Measurements from ENCODE around the gene ZBTB20.
"Not testable (repeated sequence)": the region's sequence is repeated elsewhere in the genome, so short reads cannot be mapped to it uniquely, and the experiment has no call there.

ZBTB20 gene

DNA sequence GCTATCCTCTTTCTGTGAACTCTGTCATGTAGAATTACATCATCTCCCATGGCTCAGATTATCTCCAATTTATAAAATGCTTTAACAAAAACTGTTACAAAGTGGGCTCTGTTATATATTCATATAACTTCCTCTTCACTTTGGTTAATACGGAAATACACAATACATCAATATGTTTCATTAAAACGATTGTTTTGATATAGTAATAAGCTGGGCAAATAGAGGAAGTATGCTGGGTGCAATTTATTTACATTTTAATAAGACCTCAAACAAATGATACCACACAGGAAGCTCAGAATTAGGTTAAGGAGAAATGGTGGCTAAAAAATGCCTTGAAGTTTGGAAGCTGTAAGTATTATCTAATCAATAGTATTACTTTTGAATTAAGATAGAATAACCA lies 331.0 kb downstream of the ZBTB20 start:
- Histone ChIP-seq H3K18ac (ENCODE audit: low read depth in 1 of 2, low read length in 2 of 2) (no peak overlapping the region), H4K8ac (ENCODE audit: low read length) (no peak overlapping the region), H2BK120ac (ENCODE audit: low read depth, low read length) (no peak overlapping the region), H3K79me1 (replicated peaks; ENCODE audit: low read length, poor library complexity, severe bottlenecking) (no peaks in the 10 kb centered on the region), H2BK5ac (ENCODE audit: low read depth, low read length, poor library complexity, severe bottlenecking) (no peak overlapping the region), H4K91ac (ENCODE audit: low read length) (no peak overlapping the region), H3K27ac (ENCODE audit: low read length, poor library complexity, severe bottlenecking) (no peak overlapping the region), H3K36me3 (ENCODE audit: control insufficient read depth in 1 of 2, insufficient read depth in 2 of 2, low read depth in 1 of 2, low read length in 2 of 2) (peaks cover 0 to 2% of the 10 kb centered on the region in 2 experiments), H3K4me3 (ENCODE audit: insufficient read depth in 1 of 2, low read depth in 1 of 2, low read length in 2 of 2) (no peak overlapping the region), H2BK15ac (ENCODE audit: low read depth, poor library complexity, severe bottlenecking) (no peak overlapping the region), H3K14ac (ENCODE audit: low read length in 2 of 2) (no peak overlapping the region), H3K4me1 (ENCODE audit: control insufficient read depth, insufficient read depth, low read depth, low read length) (no peaks in the 10 kb centered on the region), H3K4ac (ENCODE audit: low read depth in 1 of 2, low read length in 2 of 2) (no peak overlapping the region), H3K4me2 (ENCODE audit: low read length, poor library complexity, severe bottlenecking) (no peak overlapping the region), H2BK12ac (ENCODE audit: low read length in 2 of 2) (no peak overlapping the region), H3K9me3 (ENCODE audit: control insufficient read depth, low read length) (no peaks in the 10 kb centered on the region), H2AFZ (ENCODE audit: low read depth, low read length) (no peak overlapping the region), H3K27me3 (ENCODE audit: control insufficient read depth in 1 of 2, insufficient read depth in 1 of 2, low read length in 2 of 2) (no peaks in the 10 kb centered on the region), H2AK5ac (ENCODE audit: low read length, severe bottlenecking) (no peak overlapping the region), H3K23ac (ENCODE audit: low read length in 2 of 2) (no peak overlapping the region), H3K9ac (ENCODE audit: low read length) (no peak overlapping the region)
- no peak for DNase-seq
- no CpG with 5 or more reads among the region's 2 CpGs for WGBS

DNA sequence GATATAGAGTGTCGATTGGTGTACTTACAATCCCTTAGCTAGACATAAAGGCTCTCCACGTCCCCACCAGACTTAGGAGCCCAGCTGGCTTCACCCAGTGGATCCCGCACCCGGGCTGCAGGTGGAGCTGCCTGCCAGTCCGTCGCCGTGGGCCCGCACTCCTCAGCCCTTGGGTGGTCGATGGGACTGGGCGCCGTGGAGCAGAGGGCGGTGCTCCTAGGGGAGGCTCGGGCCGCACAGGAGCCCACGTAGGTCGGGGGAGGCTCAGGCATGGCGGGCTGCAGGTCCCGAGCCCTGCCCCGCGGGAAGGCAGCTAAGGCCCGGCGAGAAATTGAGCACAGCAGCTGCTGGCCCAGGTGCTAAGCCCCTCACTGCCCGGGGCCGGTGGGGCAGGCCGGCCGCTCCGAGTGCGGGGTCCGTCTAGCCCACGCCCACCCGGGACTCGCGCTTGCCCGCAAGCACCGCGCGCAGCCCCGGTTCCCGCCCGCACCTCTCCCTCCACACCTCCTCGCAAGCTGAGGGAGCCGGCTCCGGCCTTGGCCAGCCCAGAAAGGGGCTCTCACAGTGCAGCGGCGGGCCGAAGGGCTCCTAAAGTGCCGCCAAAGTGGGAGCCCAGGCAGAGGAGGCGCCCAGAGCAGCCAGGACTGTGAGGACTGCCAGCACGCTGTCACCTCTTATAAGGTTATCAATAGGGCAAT lies 334.4 kb downstream of the ZBTB20 start:
- H3K4me3 ChIP-seq (ENCODE audit: insufficient read depth in 1 of 2, low read depth in 1 of 2, low read length in 2 of 2); H3K4ac ChIP-seq (ENCODE audit: low read depth in 1 of 2, low read length in 2 of 2); H2BK120ac ChIP-seq (ENCODE audit: low read depth, low read length); H3K27me3 ChIP-seq (ENCODE audit: control insufficient read depth in 1 of 2, insufficient read depth in 1 of 2, low read length in 2 of 2); H3K36me3 ChIP-seq (ENCODE audit: control insufficient read depth in 1 of 2, insufficient read depth in 2 of 2, low read depth in 1 of 2, low read length in 2 of 2); H2BK12ac ChIP-seq (ENCODE audit: low read length in 2 of 2); H3K14ac ChIP-seq (ENCODE audit: low read length in 2 of 2); H2AFZ ChIP-seq (ENCODE audit: low read depth, low read length); H2BK15ac ChIP-seq (ENCODE audit: low read depth, poor library complexity, severe bottlenecking); H3K79me1 ChIP-seq (replicated peaks; ENCODE audit: low read length, poor library complexity, severe bottlenecking); H3K9me3 ChIP-seq (ENCODE audit: control insufficient read depth, low read length); H2BK5ac ChIP-seq (ENCODE audit: low read depth, low read length, poor library complexity, severe bottlenecking); H4K91ac ChIP-seq (ENCODE audit: low read length); H2AK5ac ChIP-seq (ENCODE audit: low read length, severe bottlenecking); H3K23ac ChIP-seq (ENCODE audit: low read length in 2 of 2); DNase-seq; H3K4me1 ChIP-seq (ENCODE audit: control insufficient read depth, insufficient read depth, low read depth, low read length); H3K27ac ChIP-seq (ENCODE audit: low read length, poor library complexity, severe bottlenecking); H3K4me2 ChIP-seq (ENCODE audit: low read length, poor library complexity, severe bottlenecking); H4K8ac ChIP-seq (ENCODE audit: low read length); H3K18ac ChIP-seq (ENCODE audit: low read depth in 1 of 2, low read length in 2 of 2); H3K9ac ChIP-seq (ENCODE audit: low read length): not testable (repeated sequence)
- WGBS = 99% methylated on average over 38 of the region's 49 CpGs

DNA sequence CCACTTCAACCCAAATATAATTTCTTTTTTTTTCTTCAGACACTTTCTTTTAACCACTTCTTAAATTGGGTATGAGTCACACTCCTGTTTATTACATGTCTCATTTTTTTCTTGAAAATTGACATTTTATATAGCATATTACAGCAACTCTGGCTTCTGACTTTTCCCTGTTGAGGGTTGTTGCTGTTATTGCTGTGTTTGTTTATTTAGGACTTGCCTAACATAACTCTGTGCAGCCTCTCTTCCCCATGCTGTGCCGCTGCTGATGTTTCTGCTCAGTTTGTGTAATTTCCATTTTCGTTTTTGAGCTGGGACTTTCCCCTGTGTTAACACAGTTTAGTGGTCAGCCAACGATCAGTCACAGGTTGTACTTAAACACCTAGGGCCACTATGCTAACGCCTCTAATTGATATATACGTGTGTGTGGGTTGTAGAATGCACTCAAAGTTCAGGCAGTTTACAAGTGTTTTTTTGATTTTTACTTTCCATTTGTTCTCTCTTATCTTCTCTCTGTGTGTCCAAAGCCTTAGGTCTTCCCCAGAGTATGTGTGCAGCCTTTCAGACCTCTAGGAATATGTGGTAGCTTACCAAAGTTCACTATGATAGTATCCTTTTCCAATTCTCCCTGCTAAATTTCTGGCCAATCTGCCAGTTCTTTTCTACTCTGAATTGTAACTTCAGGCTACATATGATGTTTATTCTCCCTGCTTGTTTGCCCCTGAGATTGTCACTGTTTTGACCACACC lies 337.2 kb downstream of the ZBTB20 start:
- no peak overlapping the region for H2AFZ ChIP-seq (ENCODE audit: low read depth, low read length)
- H3K18ac ChIP-seq (ENCODE audit: low read depth in 1 of 2, low read length in 2 of 2) = no peak overlapping the region
- no peak overlapping the region for H2AK5ac ChIP-seq (ENCODE audit: low read length, severe bottlenecking)
- H3K36me3 ChIP-seq (ENCODE audit: control insufficient read depth in 1 of 2, insufficient read depth in 2 of 2, low read depth in 1 of 2, low read length in 2 of 2) = peaks cover 0 to 2% of the 10 kb centered on the region in 2 experiments
- H3K27ac ChIP-seq (ENCODE audit: low read length, poor library complexity, severe bottlenecking) = no peak overlapping the region
- H2BK120ac ChIP-seq (ENCODE audit: low read depth, low read length) = no peak overlapping the region
- no peak overlapping the region for H3K4me3 ChIP-seq (ENCODE audit: insufficient read depth in 1 of 2, low read depth in 1 of 2, low read length in 2 of 2)
- no peaks in the 10 kb centered on the region for H3K79me1 ChIP-seq (replicated peaks; ENCODE audit: low read length, poor library complexity, severe bottlenecking)
- peak overlapping the region in 1 of 2 experiments; percentile 63 for H2BK12ac ChIP-seq (ENCODE audit: low read length in 2 of 2)
- WGBS = 17% methylated on average over 3 of the region's 5 CpGs
- H2BK15ac ChIP-seq (ENCODE audit: low read depth, poor library complexity, severe bottlenecking) = no peak overlapping the region
- H3K4me2 ChIP-seq (ENCODE audit: low read length, poor library complexity, severe bottlenecking) = peak overlapping the region; percentile 45
- H3K4me1 ChIP-seq (ENCODE audit: control insufficient read depth, insufficient read depth, low read depth, low read length) = no peaks in the 10 kb centered on the region
- no peak overlapping the region for H2BK5ac ChIP-seq (ENCODE audit: low read depth, low read length, poor library complexity, severe bottlenecking)
- no peak overlapping the region for H3K23ac ChIP-seq (ENCODE audit: low read length in 2 of 2)
- DNase-seq = peak; percentile 86
- no peak overlapping the region for H3K14ac ChIP-seq (ENCODE audit: low read length in 2 of 2)
- no peak overlapping the region for H4K91ac ChIP-seq (ENCODE audit: low read length)
- H3K9ac ChIP-seq (ENCODE audit: low read length) = no peak overlapping the region
- peak overlapping the region in 1 of 2 experiments; percentile 80 for H3K4ac ChIP-seq (ENCODE audit: low read depth in 1 of 2, low read length in 2 of 2)
- H3K9me3 ChIP-seq (ENCODE audit: control insufficient read depth, low read length) = no peaks in the 10 kb centered on the region
- no peak overlapping the region for H4K8ac ChIP-seq (ENCODE audit: low read length)
- no peaks in the 10 kb centered on the region for H3K27me3 ChIP-seq (ENCODE audit: control insufficient read depth in 1 of 2, insufficient read depth in 1 of 2, low read length in 2 of 2)

DNA sequence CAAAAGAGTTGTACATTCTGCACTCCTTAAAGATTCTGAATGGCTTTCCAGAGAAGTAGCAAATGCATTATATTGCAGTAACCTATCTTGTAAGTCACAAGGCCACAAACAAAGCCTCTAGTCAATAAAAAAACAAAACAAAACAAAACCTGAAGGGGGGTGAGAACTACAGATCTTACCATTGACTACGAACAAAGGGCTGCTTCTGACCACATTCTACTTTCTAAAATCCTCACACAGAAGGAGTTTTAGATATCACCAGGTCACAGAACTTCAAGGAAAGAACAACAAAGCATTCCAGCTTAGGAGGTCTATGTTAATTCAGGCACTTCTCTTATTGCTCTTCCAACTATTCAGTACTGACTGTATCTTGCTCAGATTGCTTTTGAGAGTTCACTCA lies 343.0 kb downstream of the ZBTB20 start:
- 74% methylated on average over 1 of the region's 1 CpG for WGBS
- Histone ChIP-seq H3K4me3 (ENCODE audit: insufficient read depth in 1 of 2, low read depth in 1 of 2, low read length in 2 of 2) (no peak overlapping the region), H3K4me1 (ENCODE audit: control insufficient read depth, insufficient read depth, low read depth, low read length) (no peaks in the 10 kb centered on the region), H2AK5ac (ENCODE audit: low read length, severe bottlenecking) (no peak overlapping the region), H2BK12ac (ENCODE audit: low read length in 2 of 2) (no peak overlapping the region), H3K9ac (ENCODE audit: low read length) (no peak overlapping the region), H3K9me3 (ENCODE audit: control insufficient read depth, low read length) (no peaks in the 10 kb centered on the region), H3K27ac (ENCODE audit: low read length, poor library complexity, severe bottlenecking) (no peak overlapping the region), H4K8ac (ENCODE audit: low read length) (no peak overlapping the region), H2BK120ac (ENCODE audit: low read depth, low read length) (no peak overlapping the region), H2AFZ (ENCODE audit: low read depth, low read length) (no peak overlapping the region), H3K23ac (ENCODE audit: low read length in 2 of 2) (no peak overlapping the region), H3K27me3 (ENCODE audit: control insufficient read depth in 1 of 2, insufficient read depth in 1 of 2, low read length in 2 of 2) (no peaks in the 10 kb centered on the region), H2BK5ac (ENCODE audit: low read depth, low read length, poor library complexity, severe bottlenecking) (no peak overlapping the region), H3K36me3 (ENCODE audit: control insufficient read depth in 1 of 2, insufficient read depth in 2 of 2, low read depth in 1 of 2, low read length in 2 of 2) (peaks cover 0 to 2% of the 10 kb centered on the region in 2 experiments), H4K91ac (ENCODE audit: low read length) (no peak overlapping the region), H3K14ac (ENCODE audit: low read length in 2 of 2) (no peak overlapping the region), H2BK15ac (ENCODE audit: low read depth, poor library complexity, severe bottlenecking) (no peak overlapping the region), H3K4ac (ENCODE audit: low read depth in 1 of 2, low read length in 2 of 2) (no peak overlapping the region), H3K4me2 (ENCODE audit: low read length, poor library complexity, severe bottlenecking) (no peak overlapping the region), H3K18ac (ENCODE audit: low read depth in 1 of 2, low read length in 2 of 2) (no peak overlapping the region), H3K79me1 (replicated peaks; ENCODE audit: low read length, poor library complexity, severe bottlenecking) (no peaks in the 10 kb centered on the region)
- no peak for DNase-seq
